ENCODE measurements around the gene SHB.

DNA sequence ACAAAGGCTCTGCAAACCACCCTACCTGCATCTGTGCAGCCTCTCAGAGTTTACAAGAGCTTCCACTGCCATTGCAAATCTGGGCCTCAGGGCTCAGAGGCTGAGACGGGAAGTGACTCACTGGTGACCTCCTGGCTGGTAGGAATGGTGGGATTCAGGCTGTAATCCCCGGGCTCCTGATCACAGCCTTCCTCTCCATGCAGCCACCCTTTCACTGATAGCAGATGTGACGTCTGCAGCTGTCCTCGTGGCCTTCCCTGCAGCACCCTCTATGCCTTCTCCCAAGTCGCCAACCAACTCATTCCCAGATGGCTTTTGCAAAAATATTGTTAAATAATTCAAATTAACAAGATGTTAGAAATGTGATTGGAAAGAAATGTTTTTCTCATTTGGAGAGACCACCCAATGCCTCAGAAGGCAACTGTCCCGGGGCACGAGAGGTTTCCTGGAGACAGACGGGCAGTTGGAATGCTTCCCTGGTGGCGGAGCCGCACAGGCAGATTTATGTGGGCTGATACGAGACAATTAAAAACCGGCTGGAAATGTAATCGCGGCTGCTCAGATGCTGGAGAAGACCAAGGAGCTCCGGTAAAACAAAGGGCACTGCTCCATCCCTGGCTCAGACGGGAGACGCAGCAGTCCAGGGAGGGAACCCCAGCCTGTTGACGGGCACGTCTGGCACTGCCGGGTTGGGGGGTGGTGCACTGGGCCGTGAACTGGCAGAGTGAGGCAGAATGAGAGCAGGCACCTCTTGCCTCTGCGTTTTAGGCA is 130.7 kb downstream of the SHB start:
- TF ChIP-seq, protein P1, sequence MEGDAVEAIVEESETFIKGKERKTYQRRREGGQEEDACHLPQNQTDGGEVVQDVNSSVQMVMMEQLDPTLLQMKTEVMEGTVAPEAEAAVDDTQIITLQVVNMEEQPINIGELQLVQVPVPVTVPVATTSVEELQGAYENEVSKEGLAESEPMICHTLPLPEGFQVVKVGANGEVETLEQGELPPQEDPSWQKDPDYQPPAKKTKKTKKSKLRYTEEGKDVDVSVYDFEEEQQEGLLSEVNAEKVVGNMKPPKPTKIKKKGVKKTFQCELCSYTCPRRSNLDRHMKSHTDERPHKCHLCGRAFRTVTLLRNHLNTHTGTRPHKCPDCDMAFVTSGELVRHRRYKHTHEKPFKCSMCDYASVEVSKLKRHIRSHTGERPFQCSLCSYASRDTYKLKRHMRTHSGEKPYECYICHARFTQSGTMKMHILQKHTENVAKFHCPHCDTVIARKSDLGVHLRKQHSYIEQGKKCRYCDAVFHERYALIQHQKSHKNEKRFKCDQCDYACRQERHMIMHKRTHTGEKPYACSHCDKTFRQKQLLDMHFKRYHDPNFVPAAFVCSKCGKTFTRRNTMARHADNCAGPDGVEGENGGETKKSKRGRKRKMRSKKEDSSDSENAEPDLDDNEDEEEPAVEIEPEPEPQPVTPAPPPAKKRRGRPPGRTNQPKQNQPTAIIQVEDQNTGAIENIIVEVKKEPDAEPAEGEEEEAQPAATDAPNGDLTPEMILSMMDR (IDR thresholded peaks at IDR 0.05): no peak
- TF ChIP-seq POLR2AphosphoS5 (IDR thresholded peaks at IDR 0.05): no peak
- no peak for TF ChIP-seq POLR2A (IDR thresholded peaks at IDR 0.05)
